Parathyroid adenoma (tissue), 2 donors: ENCODE results near the gene USP37.

Source experiments
- H2AFZ ChIP-seq: fragments of 300-600 bp; sonication (generic); one replicate; pipeline ENCODE4 v1.7.0; 2017; ENCODE audit warnings: antibody characterized with exemption, mild to moderate bottlenecking
- H3K27ac ChIP-seq: fragments of 300-600 bp; sonication (generic); one replicate; pipeline ENCODE4 v1.7.0; 2017
- H3K27me3 ChIP-seq: fragments of 300-600 bp; sonication (generic); one replicate; pipeline ENCODE4 v1.7.0; 2017; ENCODE audit warnings: low read length; ENCODE audit not compliant: control insufficient read depth, insufficient read depth
- H3K36me3 ChIP-seq: fragments of 300-600 bp; sonication (generic); one replicate; pipeline ENCODE4 v1.7.0; 2017; ENCODE audit warnings: low read length; ENCODE audit not compliant: control insufficient read depth, insufficient read depth
- H3K4me1 ChIP-seq: fragments of 300-600 bp; sonication (generic); one replicate; pipeline ENCODE4 v1.7.0; 2017; ENCODE audit warnings: control low read depth
- H3K4me2 ChIP-seq: fragments of 300-600 bp; sonication (generic); one replicate; pipeline ENCODE4 v1.7.0; 2017; ENCODE audit warnings: low read length
- H3K4me3 ChIP-seq: fragments of 300-600 bp; sonication (generic); one replicate; pipeline ENCODE4 v1.7.0; 2017; ENCODE audit warnings: low read depth, low read length
- H3K79me2 ChIP-seq: fragments of 300-600 bp; sonication (generic); one replicate; pipeline ENCODE4 v1.7.0; 2017; ENCODE audit warnings: control low read depth
- H3K9ac ChIP-seq: fragments of 300-600 bp; sonication (generic); one replicate; pipeline ENCODE4 v1.7.0; 2017; ENCODE audit warnings: mild to moderate bottlenecking
- H3K9me3 ChIP-seq: fragments of 300-600 bp; sonication (generic); one replicate; pipeline ENCODE4 v1.7.0; 2017; ENCODE audit warnings: low read length; ENCODE audit not compliant: control insufficient read depth
- CTCF ChIP-seq: fragments of 300-600 bp; sonication (generic); IDR thresholded peaks from one replicate; pipeline ENCODE4 v1.7.0; 2017; ENCODE audit warnings: antibody characterized with exemption, mild to moderate bottlenecking
- donor health status: primary hyperparathyroidism.

USP37 gene

DNA sequence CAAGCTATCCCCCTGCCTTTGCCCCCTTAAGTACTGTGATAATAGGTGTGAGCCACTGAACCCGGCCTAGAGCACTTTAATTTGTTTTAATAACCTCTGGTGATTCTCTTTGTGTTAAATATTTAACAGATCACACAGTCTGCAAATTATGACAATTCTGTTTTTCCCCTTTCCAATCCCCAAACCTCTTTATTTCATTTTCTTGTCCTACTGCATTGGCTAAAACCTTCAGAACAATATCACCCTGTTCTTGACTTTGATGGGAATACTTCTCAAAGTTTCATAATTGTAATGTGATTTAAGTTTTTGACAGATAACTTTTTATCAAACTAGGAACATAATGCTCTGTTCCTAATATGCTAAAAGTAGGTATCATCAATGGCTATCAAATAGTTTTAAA lies 44.5 kb downstream of the USP37 start:
- TF ChIP-seq CTCF, result no peak
- H3K4me1 ChIP-seq, result no peaks in the 10 kb centered on the region
- H3K9me3 ChIP-seq, result no peaks in the 10 kb centered on the region
- no peak overlapping the region for H3K27ac ChIP-seq
- H2AFZ ChIP-seq, result no peak overlapping the region
- no peak overlapping the region for H3K4me2 ChIP-seq
- no peaks in the 10 kb centered on the region for H3K79me2 ChIP-seq
- no peak overlapping the region for H3K4me3 ChIP-seq
- H3K27me3 ChIP-seq, result no peaks in the 10 kb centered on the region
- no peak overlapping the region for H3K9ac ChIP-seq
- no peaks in the 10 kb centered on the region for H3K36me3 ChIP-seq

DNA sequence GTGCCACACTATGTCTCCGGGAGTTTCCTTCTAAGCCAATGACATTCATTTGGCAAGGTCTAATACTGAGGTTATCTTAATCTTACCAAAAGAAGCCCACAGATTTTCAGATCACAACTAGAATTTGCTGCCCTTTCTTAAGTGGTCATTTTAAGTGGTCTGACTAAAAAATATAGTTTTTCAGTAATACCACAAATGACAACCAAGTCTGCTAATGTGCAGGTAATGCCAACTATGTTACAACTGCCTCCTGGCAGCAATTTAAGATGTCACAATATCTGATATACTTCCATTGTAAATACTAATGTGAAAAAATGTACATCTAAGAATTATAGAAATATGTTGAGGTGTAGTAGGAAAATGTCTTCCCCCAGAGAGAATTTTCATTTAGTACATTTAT lies 49.3 kb downstream of the USP37 start:
- Histone ChIP-seq H3K9me3 (no peaks in the 10 kb centered on the region), H3K4me2 (no peak overlapping the region), H3K4me1 (no peaks in the 10 kb centered on the region), H3K9ac (no peak overlapping the region), H3K27ac (no peak overlapping the region), H3K36me3 (no peaks in the 10 kb centered on the region), H2AFZ (no peak overlapping the region), H3K79me2 (no peaks in the 10 kb centered on the region), H3K4me3 (no peak overlapping the region), H3K27me3 (no peaks in the 10 kb centered on the region)
- no peak for TF ChIP-seq CTCF

DNA sequence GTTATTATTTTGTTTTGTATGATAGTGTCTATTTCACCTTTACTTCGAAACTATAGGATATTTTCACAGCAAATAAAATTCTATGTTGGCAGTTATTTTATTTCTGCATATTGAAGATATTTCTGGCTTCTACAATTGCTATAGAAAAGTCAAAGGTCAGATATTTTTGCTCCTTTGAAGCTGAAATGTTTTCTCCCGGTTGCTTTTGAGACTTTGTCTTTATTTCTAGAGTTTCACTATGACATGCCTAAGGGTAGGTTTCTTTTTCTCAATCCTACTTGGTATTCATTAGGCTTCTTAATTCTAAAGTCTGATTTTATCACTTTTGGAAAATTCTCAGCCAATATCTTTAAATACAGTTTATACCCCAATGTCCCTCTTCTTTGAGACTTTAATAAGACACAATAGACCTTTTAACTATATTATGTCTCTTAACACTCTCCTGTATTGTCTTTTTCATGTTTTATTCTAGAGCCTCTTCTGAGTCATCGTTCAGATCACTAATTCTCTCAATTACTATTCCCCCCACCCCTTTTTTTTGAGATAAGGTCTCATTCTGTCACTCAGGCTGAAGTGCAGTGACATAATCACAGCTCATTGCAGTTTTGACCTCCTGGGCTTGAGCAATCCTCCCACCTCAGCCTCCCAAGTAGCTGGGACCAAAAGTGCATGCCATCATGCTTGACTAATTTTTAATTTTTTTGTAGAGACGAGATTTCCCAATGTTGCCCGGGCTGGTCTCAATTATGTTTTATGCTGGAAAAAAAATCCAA lies 50.5 kb downstream of the USP37 start:
- Histone ChIP-seq H3K4me3 (no peak overlapping the region), H3K27ac (no peak overlapping the region), H2AFZ (no peak overlapping the region), H3K9me3 (no peaks in the 10 kb centered on the region), H3K79me2 (no peaks in the 10 kb centered on the region), H3K9ac (no peak overlapping the region), H3K36me3 (no peaks in the 10 kb centered on the region), H3K4me1 (no peaks in the 10 kb centered on the region), H3K4me2 (no peak overlapping the region), H3K27me3 (no peaks in the 10 kb centered on the region)
- TF ChIP-seq CTCF, result no peak

- no peak overlapping the region for H3K4me2 ChIP-seq
- H3K9me3 ChIP-seq, result no peaks in the 10 kb centered on the region
- no peaks in the 10 kb centered on the region for H3K27me3 ChIP-seq
- no peak overlapping the region for H2AFZ ChIP-seq
- H3K4me3 ChIP-seq, result no peak overlapping the region
- no peaks in the 10 kb centered on the region for H3K79me2 ChIP-seq
- TF ChIP-seq CTCF, result no peak
- H3K36me3 ChIP-seq, result no peaks in the 10 kb centered on the region
- no peaks in the 10 kb centered on the region for H3K4me1 ChIP-seq
- no peak overlapping the region for H3K9ac ChIP-seq
- H3K27ac ChIP-seq, result no peak overlapping the region
Measured at GRCh38 chr2:218516614-218517013, 51.5 kb downstream of the USP37 start.

- H3K27ac ChIP-seq, result no peak overlapping the region
- no peak overlapping the region for H2AFZ ChIP-seq
- no peaks in the 10 kb centered on the region for H3K9me3 ChIP-seq
- H3K4me1 ChIP-seq, result no peaks in the 10 kb centered on the region
- H3K79me2 ChIP-seq, result no peaks in the 10 kb centered on the region
- no peak overlapping the region for H3K4me3 ChIP-seq
- no peak overlapping the region for H3K4me2 ChIP-seq
- TF ChIP-seq CTCF, result no peak
- H3K9ac ChIP-seq, result no peak overlapping the region
- H3K27me3 ChIP-seq, result no peaks in the 10 kb centered on the region
- H3K36me3 ChIP-seq, result no peaks in the 10 kb centered on the region
Measured at GRCh38 chr2:218513676-218514075, 54.5 kb downstream of the USP37 start.
